Loucy (cell line): ENCODE data around the gene NAA11.

Source experiments
- EZH2phosphoT487 ChIP-seq: fragments of 200-600 bp; IDR thresholded peaks from 2 replicates; pipeline ENCODE4 v1.6.1; 2018; ENCODE audit warnings: antibody characterized with exemption, mild to moderate bottlenecking, moderate library complexity, borderline replicate concordance
- TF ChIP-seq, protein P1 (sequence below): fragments of 200-600 bp; sonication (generic); conservative IDR thresholded peaks from 2 replicates; pipeline ENCODE4 v1.5.1; 2014; ENCODE audit warnings: mild to moderate bottlenecking, antibody characterized with exemption, low read length

- TF ChIP-seq, protein P1, sequence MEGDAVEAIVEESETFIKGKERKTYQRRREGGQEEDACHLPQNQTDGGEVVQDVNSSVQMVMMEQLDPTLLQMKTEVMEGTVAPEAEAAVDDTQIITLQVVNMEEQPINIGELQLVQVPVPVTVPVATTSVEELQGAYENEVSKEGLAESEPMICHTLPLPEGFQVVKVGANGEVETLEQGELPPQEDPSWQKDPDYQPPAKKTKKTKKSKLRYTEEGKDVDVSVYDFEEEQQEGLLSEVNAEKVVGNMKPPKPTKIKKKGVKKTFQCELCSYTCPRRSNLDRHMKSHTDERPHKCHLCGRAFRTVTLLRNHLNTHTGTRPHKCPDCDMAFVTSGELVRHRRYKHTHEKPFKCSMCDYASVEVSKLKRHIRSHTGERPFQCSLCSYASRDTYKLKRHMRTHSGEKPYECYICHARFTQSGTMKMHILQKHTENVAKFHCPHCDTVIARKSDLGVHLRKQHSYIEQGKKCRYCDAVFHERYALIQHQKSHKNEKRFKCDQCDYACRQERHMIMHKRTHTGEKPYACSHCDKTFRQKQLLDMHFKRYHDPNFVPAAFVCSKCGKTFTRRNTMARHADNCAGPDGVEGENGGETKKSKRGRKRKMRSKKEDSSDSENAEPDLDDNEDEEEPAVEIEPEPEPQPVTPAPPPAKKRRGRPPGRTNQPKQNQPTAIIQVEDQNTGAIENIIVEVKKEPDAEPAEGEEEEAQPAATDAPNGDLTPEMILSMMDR = no peak
- no peak for TF ChIP-seq EZH2phosphoT487
Measured at GRCh38 chr4:79357365-79357764, 31.5 kb upstream of the NAA11 start.
